Stimulated activated CD4-positive, alpha-beta T cell treated with anti-CD3 and anti-CD28 coated beads, TNF-alpha, amount 100 ng/mL, for 24 hours (primary cell): ENCODE measurements around the gene FRA10AC1.

Experiments used
- DNase-seq, 3 experiments: peaks; one replicate each; pipeline ENCODE4 v3.0.0-alpha.2; 2020; ENCODE audit warnings: low read depth in 3 of 3

FRA10AC1 gene

GRCh38 chr10:93629647-93630305 is 72.6 kb downstream of the FRA10AC1 start:
- no peak for DNase-seq

GRCh38 chr10:93628858-93629257 is 73.5 kb downstream of the FRA10AC1 start:
- DNase-seq, result no peak

GRCh38 chr10:93622942-93623341 is 79.5 kb downstream of the FRA10AC1 start:
- DNase-seq, result no peak

GRCh38 chr10:93620925-93621324 is 81.5 kb downstream of the FRA10AC1 start:
- DNase-seq, result no peak
